Right cardiac atrium (tissue), 5 donors: Measurements from ENCODE around the gene HIRA. TPM values are rescaled to one million over a fixed set of nuclear protein-coding genes. Genes with fewer than 3 reads are reported as not detected.

ENCODE experiments used
- ATAC-seq, 2 donors: fragments of 200-7000 bp; cut with Tn5 transposase; one replicate each; pipeline versions ENCODE4 v1.8.0 to v1.9.1; 2020; ENCODE audit warnings: moderate library complexity in 2 of 2, mild to moderate bottlenecking in 1 of 2
- DNase-seq, 3 donors: peaks; one replicate each; pipeline ENCODE4 v3.0.0-alpha.2; 2020
- H3K27ac ChIP-seq: one replicate; pipeline ENCODE4 v1.5.1; 2013; ENCODE audit warnings: mild to moderate bottlenecking, low read length, control low read depth, moderate library complexity
- H3K27me3 ChIP-seq: one replicate; pipeline ENCODE4 v1.6.1; 2013; ENCODE audit not compliant: control insufficient read depth, insufficient read depth
- H3K4me1 ChIP-seq: one replicate; pipeline ENCODE4 v1.6.1; 2013; ENCODE audit warnings: low read length; ENCODE audit not compliant: control insufficient read depth, insufficient read depth
- H3K4me3 ChIP-seq: one replicate; pipeline ENCODE4 v1.5.1; 2013; ENCODE audit warnings: low read length, control low read depth
- H3K9me3 ChIP-seq: one replicate; pipeline ENCODE4 v1.6.1; 2013; ENCODE audit warnings: low read length; ENCODE audit not compliant: control insufficient read depth
- WGBS: extraction: QIAGEN DNeasy Blood & Tissue Kit; methylation state at CpG from one replicate; pipeline ENCODE4 v1.1.7; 2013; 5-methylcytosine and 5-hydroxymethylcytosine counted together
- intact Hi-C, 4 donors: fragments of 100-400 bp; cut with DNase I; formaldehyde crosslinking; loops; one replicate each; pipeline versions ENCODE4 v1.11.0 to v1.14.0; 2022 to 2023
- polyA plus RNA-seq: library from polyadenylated mRNA; stranded (reverse); fragments of 200-250 nt; gene quantifications from one replicate; pipeline ENCODE4 v1.2.3, GENCODE V29; 2013
- total RNA-seq, 4 donors: library from RNA; stranded (reverse); fragmentation: NEBNext Ultra II Directional; extraction: Animal tissue kit (Norgen Biotek cat#: 25700); gene quantifications; one replicate each; pipeline ENCODE4 v1.2.1, GENCODE V29; 2021
- donor health status: healthy with polysubstance abuse.
- donor health status: DM: no; HTN: yes; CAD: no.
- donor health status: DM: no; HTN: no; CAD: no.
- donor health status: DM: no; HTN: yes; CAD: no; lungs with severe emphysema.
- donor health status: DM: yes; HTN: yes; CAD: no.

Gene HIRA
- total and polyA plus RNA-seq, 5 donors: 6.2 to 16.1 (median 14.1) TPM

- no peaks in the 10 kb centered on the region for H3K9me3 ChIP-seq
- peaks cover 16% of the 10 kb centered on the region for H3K4me1 ChIP-seq
- DNase-seq (no peak), ATAC-seq (peak; percentile 15 to 40)
- no peak overlapping the region for H3K4me3 ChIP-seq
- intact Hi-C loops: no loop called here
- WGBS: 49% methylated on average over 5 of the region's 5 CpGs
- H3K27ac ChIP-seq: peak overlapping the region; percentile 83
- no peaks in the 10 kb centered on the region for H3K27me3 ChIP-seq
Observed at GRCh38 chr22:19287076-19287707, 144.3 kb downstream of the HIRA start.

- Histone ChIP-seq H3K9me3 (no peaks in the 10 kb centered on the region), H3K27ac (peak overlapping the region; percentile 57), H3K4me1 (peaks cover 16% of the 10 kb centered on the region), H3K4me3 (no peak overlapping the region), H3K27me3 (no peaks in the 10 kb centered on the region)
- ATAC-seq (no peak), DNase-seq (no peak)
- intact Hi-C loops: no loop called here
- 24% methylated on average over 1 of the region's 1 CpG for WGBS
Observed at GRCh38 chr22:19285831-19286230, 145.7 kb downstream of the HIRA start.

Other genes starting within 250 kb of the HIRA start
- 10 to 100 TPM; 16.6 to 26.7 (median 21.7) TPM for gene CLTCL1, start 140.0 kb downstream of the HIRA start, total RNA-seq
- gene CLTCL1, start 140.0 kb downstream of the HIRA start, polyA plus RNA-seq: 19.7 TPM
- 10 to 100 TPM; 37.5 to 49.4 (median 43.1) TPM for gene MRPL40, start 812 bp upstream of the HIRA start, total RNA-seq
- gene MRPL40, start 812 bp upstream of the HIRA start, polyA plus RNA-seq: 66.9 TPM
- 10 to 100 TPM; 44.9 to 64.3 (median 58.5) TPM for gene C22orf39, start 16.0 kb upstream of the HIRA start, total RNA-seq
- 45.6 TPM for gene C22orf39, start 16.0 kb upstream of the HIRA start, polyA plus RNA-seq
- gene UFD1, start 47.5 kb upstream of the HIRA start, total RNA-seq: 10 to 100 TPM; 34.7 to 46.9 (median 42.7) TPM
- 58.1 TPM for gene UFD1, start 47.5 kb upstream of the HIRA start, polyA plus RNA-seq
- under 1 TPM in 2 of 4 donors, not detected in 2; 0.80 to 0.85 TPM for gene CDC45, start 48.2 kb upstream of the HIRA start, total RNA-seq
- gene CDC45, start 48.2 kb upstream of the HIRA start, polyA plus RNA-seq: 0.16 TPM
- gene CLDN5, start 92.7 kb upstream of the HIRA start, total RNA-seq: 10 to 100 TPM in 2 of 4 donors, 1 to 10 TPM in 2; 4.1 to 12.8 (median 9.2) TPM
- gene CLDN5, start 92.7 kb upstream of the HIRA start, polyA plus RNA-seq: 23.9 TPM